ENCODE data around the gene MCTP2. TPM values are rescaled to one million over a fixed set of nuclear protein-coding genes. Genes with fewer than 3 reads are reported as not detected.
A peak's percentile ranks its signal among the peaks of the same experiment; 100 is the strongest.

MCTP2 gene
- total RNA-seq, 1 donor from 2014 or later = 0.35 TPM

GRCh38 chr15:94403331-94403730 is 172.0 kb downstream of the MCTP2 start:
- H3K4me3 Mint-ChIP-seq = no peak overlapping the region
- no peaks in the 10 kb centered on the region for H3K27me3 Mint-ChIP-seq (ENCODE audit: low read depth)
- H3K4me1 Mint-ChIP-seq = peaks cover 12% of the 10 kb centered on the region
- no peak for DNase-seq (ENCODE audit: low read depth, low spot score)
- H3K27ac Mint-ChIP-seq (ENCODE audit: unreplicated experiment) = no peak overlapping the region
- no peaks in the 10 kb centered on the region for H3K9me3 Mint-ChIP-seq
- TF ChIP-seq, protein P1, sequence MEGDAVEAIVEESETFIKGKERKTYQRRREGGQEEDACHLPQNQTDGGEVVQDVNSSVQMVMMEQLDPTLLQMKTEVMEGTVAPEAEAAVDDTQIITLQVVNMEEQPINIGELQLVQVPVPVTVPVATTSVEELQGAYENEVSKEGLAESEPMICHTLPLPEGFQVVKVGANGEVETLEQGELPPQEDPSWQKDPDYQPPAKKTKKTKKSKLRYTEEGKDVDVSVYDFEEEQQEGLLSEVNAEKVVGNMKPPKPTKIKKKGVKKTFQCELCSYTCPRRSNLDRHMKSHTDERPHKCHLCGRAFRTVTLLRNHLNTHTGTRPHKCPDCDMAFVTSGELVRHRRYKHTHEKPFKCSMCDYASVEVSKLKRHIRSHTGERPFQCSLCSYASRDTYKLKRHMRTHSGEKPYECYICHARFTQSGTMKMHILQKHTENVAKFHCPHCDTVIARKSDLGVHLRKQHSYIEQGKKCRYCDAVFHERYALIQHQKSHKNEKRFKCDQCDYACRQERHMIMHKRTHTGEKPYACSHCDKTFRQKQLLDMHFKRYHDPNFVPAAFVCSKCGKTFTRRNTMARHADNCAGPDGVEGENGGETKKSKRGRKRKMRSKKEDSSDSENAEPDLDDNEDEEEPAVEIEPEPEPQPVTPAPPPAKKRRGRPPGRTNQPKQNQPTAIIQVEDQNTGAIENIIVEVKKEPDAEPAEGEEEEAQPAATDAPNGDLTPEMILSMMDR (conservative IDR thresholded peaks at IDR 0.05) = no peak
- no peaks in the 10 kb centered on the region for H3K36me3 Mint-ChIP-seq (ENCODE audit: low read depth)

DNA sequence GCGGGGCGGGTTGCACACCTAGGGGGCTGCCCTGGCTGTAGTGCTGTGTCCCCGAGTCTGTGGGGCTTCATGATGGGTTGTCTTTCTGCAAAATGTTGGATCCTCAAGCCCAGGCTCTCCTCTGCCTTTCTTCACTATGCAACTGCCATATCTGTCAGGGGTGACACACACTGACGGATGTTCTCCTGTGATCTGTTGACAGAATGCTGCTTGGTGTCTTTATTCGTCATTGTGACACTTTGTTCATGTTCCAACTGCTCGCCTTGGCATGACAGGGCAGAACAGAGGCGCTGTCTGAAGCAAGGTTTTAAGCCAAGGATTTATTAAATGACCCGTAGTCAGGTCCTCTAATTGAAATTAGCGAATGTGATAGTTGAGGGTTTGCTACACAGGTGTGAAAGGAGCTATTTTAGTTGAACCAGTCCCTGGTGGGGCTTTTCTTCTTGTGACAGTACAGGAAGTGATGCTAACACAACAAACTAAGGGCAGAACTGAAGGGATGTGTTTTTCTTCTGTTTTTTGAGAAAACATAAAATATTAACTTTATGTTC is 173.4 kb downstream of the MCTP2 start:
- H3K27me3 Mint-ChIP-seq (ENCODE audit: low read depth) = no peaks in the 10 kb centered on the region
- peaks cover 12% of the 10 kb centered on the region for H3K4me1 Mint-ChIP-seq
- H3K27ac Mint-ChIP-seq (ENCODE audit: unreplicated experiment) = no peak overlapping the region

GRCh38 chr15:94411285-94411684 is 179.9 kb downstream of the MCTP2 start:
- peaks cover 30% of the 10 kb centered on the region for H3K4me1 Mint-ChIP-seq
- TF ChIP-seq, protein P1 (conservative IDR thresholded peaks at IDR 0.05) = no peak
- no peak for DNase-seq (ENCODE audit: low read depth, low spot score)
- peaks cover 5% of the 10 kb centered on the region for H3K27me3 Mint-ChIP-seq (ENCODE audit: low read depth)
- H3K4me3 Mint-ChIP-seq = no peak overlapping the region
- no peak overlapping the region for H3K27ac Mint-ChIP-seq (ENCODE audit: unreplicated experiment)
- no peaks in the 10 kb centered on the region for H3K9me3 Mint-ChIP-seq
- H3K36me3 Mint-ChIP-seq (ENCODE audit: low read depth) = no peaks in the 10 kb centered on the region

More for the DNA sequence above, 173.4 kb downstream of the MCTP2 start:
- Mint-ChIP-seq H3K4me3 (no peak overlapping the region), H3K9me3 (no peaks in the 10 kb centered on the region), H3K36me3 (ENCODE audit: low read depth) (no peaks in the 10 kb centered on the region)
- no peak for DNase-seq (ENCODE audit: low read depth, low spot score)
- TF ChIP-seq, protein P1 (conservative IDR thresholded peaks at IDR 0.05) = no peak

DNA sequence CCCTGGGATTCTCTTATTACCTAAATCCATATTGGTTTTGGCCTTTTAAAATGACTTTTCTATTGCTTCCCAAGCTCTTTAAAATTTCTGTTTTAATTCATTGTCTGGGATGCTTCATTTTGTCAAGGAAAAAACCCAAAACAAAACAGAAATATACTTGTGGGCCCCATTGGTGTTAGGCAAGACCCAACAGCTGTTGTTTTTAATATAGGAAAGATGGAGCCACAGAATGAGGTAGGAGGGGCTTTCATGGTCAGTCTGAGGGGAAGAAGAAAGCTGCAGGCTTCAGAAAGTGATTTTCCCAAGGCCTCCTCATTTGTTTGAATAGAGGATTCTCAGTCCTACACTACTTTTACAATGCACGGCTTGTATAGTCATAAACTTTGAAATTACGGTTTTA is 180.5 kb downstream of the MCTP2 start:
- Mint-ChIP-seq H3K36me3 (ENCODE audit: low read depth) (no peaks in the 10 kb centered on the region), H3K9me3 (no peaks in the 10 kb centered on the region), H3K4me3 (no peak overlapping the region), H3K27me3 (ENCODE audit: low read depth) (peaks cover 5% of the 10 kb centered on the region), H3K27ac (ENCODE audit: unreplicated experiment) (no peak overlapping the region), H3K4me1 (peaks cover 35% of the 10 kb centered on the region)
- DNase-seq (ENCODE audit: low read depth, low spot score) = no peak
- TF ChIP-seq, protein P1 (conservative IDR thresholded peaks at IDR 0.05) = no peak

GRCh38 chr15:94412979-94413746 is 181.8 kb downstream of the MCTP2 start:
- DNase-seq (ENCODE audit: low read depth, low spot score) = no peak
- Mint-ChIP-seq H3K36me3 (ENCODE audit: low read depth) (no peaks in the 10 kb centered on the region), H3K27me3 (ENCODE audit: low read depth) (peaks cover 5% of the 10 kb centered on the region), H3K9me3 (no peaks in the 10 kb centered on the region), H3K27ac (ENCODE audit: unreplicated experiment) (no peak overlapping the region), H3K4me3 (no peak overlapping the region), H3K4me1 (peaks cover 35% of the 10 kb centered on the region)
- TF ChIP-seq, protein P1 (conservative IDR thresholded peaks at IDR 0.05) = peak; percentile 84

All from neural crest cell (in vitro differentiated cells).